HG03060 (cell line): Measurements from ENCODE around the gene CEP104.

Source experiments
- ATAC-seq: cut with Tn5 transposase; IDR thresholded peaks from one replicate; pipeline ENCODE4 v1.9.1; 2021; ENCODE audit warnings: low read depth, moderate number of reproducible peaks; ENCODE audit not compliant: unreplicated experiment

CEP104 gene

GRCh38 chr1:3869751-3870301 lies 12.8 kb upstream of the CEP104 start:
- no peak for ATAC-seq

GRCh38 chr1:3868464-3869006 lies 11.5 kb upstream of the CEP104 start:
- ATAC-seq = no peak

GRCh38 chr1:3865606-3866160 lies 8.7 kb upstream of the CEP104 start:
- no peak for ATAC-seq

- no peak for ATAC-seq
These were observed 7.9 kb upstream of the CEP104 start for GRCh38 chr1:3864884-3865283.

- no peak for ATAC-seq
These were observed 6.4 kb upstream of the CEP104 start for GRCh38 chr1:3863231-3863935.

DNA sequence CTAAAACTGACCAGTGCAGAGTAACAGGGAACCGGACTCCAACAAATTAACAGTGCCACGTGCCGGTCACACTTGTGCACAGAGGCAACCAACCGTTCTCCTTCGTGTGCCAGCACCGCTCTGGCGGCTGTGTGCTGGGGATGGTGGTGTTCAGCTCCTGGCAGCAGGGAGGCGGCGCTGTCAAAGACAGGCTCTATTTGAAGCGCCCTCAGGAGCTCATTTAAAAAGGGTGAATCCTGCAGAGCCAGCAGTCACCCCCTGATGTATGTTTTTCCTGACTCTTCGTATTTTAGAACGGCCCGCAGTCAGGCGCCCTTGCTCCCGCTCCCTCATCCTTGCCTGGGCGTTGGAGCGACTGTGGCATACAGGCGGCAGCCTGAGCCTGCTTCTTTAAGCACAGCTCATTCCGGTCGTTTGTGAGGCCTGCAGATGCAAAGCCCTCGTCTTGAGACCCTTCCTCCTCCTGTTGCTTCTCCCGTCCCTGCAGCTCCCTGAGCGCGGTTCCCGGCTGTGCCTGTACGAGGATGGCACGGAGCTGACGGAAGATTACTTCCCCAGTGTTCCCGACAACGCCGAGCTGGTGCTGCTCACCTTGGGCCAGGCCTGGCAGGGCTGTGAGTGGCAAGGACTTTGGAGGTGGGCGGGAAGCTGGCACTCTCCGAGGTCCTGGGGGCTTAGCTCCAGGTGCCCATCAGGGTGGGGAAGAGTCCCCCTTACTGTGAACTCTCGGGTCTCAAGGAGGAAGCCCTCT lies 1.4 kb upstream of the CEP104 start:
- ATAC-seq = no peak

DNA sequence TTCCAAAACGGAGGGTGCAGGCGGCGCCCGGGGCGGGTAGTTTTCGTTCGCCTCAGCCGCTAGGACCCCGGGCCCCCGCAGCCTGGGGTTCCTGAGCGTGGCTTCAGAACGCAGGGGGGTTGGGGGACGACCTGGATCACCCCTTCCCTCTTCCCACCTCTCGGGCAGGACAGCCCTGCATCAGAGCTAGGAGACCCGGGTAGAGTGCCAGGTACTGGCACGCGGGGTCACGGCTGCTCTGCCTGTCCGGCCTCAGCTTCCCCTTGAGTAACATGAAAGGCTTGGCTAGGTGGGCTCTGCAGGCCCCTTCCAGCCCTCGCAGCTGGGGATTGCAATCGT lies 749 bp upstream of the CEP104 start:
- no peak for ATAC-seq

GRCh38 chr1:3852711-3853485 lies 4.1 kb downstream of the CEP104 start:
- no peak for ATAC-seq

DNA sequence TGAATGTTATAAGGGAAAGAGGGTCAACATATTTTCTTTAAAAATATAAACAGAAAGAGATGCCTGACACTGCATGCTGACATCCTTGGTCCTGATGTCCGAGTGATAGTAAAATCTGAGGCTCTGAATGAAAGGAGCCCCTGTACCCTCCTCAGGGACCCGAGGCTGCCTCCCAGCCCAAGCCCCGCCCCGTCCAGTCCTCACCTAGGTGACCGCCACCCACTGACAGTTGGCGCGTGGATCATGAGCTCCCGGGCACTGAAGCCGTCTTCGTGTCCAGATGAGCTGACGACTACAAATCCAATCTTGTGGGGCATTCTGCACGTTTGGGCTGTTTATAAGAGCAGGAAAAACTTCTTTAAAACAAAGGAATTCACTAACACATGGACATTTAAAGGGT lies 4.9 kb downstream of the CEP104 start:
- no peak for ATAC-seq

DNA sequence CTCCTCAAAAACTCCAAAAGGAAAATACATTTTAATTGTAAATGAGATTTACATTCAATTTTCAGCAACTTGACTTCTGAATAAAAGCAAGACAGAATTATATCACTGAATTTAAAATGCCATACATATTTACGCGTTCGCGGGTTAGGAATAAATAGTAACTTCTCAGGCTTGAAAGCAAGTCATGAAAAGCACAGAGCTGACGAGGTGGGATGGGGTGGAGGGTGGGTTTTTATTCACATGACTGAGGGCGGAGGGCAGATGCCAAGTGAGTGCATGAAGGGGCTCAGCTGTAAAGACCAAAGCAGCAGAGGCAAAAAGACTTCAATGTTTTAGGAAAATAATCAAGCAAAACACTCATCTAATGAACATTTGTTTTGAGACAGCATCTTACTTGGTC lies 5.7 kb downstream of the CEP104 start:
- no peak for ATAC-seq

- no peak for ATAC-seq
These were observed 6.2 kb downstream of the CEP104 start for GRCh38 chr1:3850857-3851256.

DNA sequence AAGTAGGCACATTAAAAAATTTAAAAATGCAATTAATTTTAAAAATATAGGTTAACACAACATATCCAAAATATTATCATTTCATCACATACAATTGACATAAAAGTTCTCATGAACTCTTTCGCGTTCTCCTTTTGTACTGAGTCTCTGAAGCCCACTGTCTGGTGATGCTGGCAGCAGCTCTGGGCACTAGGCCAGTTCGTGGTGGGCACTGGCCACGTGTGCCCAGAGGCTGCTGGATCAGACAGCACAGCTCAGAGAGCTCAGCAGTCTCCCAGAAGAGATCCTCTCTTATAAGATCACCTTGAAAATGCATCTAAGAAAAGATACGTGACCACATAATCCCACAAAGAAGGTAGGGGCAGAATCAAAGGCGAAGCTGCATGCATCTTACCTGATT lies 9.9 kb downstream of the CEP104 start:
- no peak for ATAC-seq

GRCh38 chr1:3846541-3846940 lies 10.5 kb downstream of the CEP104 start:
- no peak for ATAC-seq

- ATAC-seq = no peak
These were observed 14.1 kb downstream of the CEP104 start for GRCh38 chr1:3842912-3843311.

DNA sequence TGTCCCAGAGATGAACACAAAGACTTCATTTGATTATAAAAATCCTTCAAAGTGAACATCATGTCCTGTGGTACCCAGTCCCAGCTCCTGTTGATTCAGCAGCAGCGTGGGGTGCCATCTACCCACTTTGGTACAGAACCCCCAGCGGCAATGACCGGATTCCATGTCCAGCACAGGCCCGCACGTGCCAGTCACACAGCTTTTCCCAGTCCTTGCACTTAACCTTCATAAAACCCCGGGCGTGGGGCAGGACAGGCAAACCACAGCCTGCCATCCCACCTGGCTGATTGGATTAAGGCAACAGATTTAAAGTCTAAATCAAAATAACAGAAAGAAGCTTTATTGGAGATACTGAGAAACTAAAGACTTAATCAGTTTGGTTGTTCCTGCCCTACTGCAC lies 15.5 kb downstream of the CEP104 start:
- ATAC-seq = no peak

GRCh38 chr1:3838788-3839187 lies 18.2 kb downstream of the CEP104 start:
- no peak for ATAC-seq

GRCh38 chr1:3837685-3838084 lies 19.3 kb downstream of the CEP104 start:
- ATAC-seq = no peak

DNA sequence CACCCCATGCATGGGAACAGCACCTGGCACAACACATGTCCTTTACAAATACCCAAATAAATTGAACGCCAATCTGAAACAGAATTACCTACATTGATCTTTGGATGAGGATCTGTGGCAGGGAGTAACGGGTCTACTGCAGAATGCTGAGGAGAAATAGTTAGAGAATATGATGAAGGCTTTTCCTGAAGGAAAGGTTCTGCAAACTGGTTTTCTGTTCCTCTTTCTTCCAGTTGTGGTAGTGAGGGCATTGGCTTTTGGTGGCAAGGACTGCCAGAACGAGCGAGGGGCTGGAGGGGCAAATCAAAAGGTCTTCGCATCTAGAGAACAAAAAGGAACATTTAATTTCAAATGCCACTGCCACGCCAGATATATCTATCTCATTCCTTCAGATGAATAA lies 19.8 kb downstream of the CEP104 start:
- ATAC-seq = no peak

- ATAC-seq = no peak
These were observed 20.6 kb downstream of the CEP104 start for GRCh38 chr1:3836421-3836820.

DNA sequence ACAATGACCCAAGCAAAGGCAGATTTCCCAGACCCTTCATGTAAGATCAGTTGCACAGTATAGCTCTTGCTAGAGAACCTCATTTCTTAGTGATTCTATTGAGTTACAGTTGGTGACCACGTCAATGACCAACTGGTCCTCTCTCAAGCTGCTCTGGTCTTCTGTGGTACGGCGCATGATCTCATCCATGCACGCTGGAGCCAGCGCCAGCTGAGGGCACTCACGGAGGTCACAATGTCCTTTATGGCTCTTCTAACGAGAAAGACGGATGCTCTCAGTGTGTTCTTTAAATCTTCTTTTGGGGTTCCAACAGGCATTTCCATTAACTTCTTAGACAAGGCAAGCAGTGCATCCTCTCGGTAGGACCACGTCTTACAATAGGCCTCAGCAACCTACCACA lies 22.3 kb downstream of the CEP104 start:
- ATAC-seq = no peak

- no peak for ATAC-seq
These were observed 25.3 kb downstream of the CEP104 start for GRCh38 chr1:3831689-3832088.
